Keratinocyte (primary cell): ENCODE data around the gene COX4I1. TPM values are rescaled to one million over a fixed set of nuclear protein-coding genes. Genes with fewer than 3 reads are reported as not detected.

Source experiments
- DNase-seq: peaks from one replicate; pipeline ENCODE4 v3.0.0-alpha.2; 2011; ENCODE audit warnings: low read depth, missing footprints, low spot score
- FAIRE-seq: peaks from 2 replicates; lab custom pipeline; 2011; peaks lifted over from hg19 to GRCh38; lab: Jason Lieb, UNC
- H2AFZ ChIP-seq: 2 replicates; pipeline ENCODE4 v1.6.0; 2012; ENCODE audit warnings: low read length, control low read depth, inconsistent platforms; ENCODE audit not compliant: control insufficient read depth
- H3K27ac ChIP-seq: 2 replicates; pipeline ENCODE4 v1.5.1; 2011; ENCODE audit warnings: low read length; ENCODE audit not compliant: control insufficient read depth, insufficient read depth
- H3K27me3 ChIP-seq: 3 replicates; pipeline ENCODE4 v1.6.0; 2011; ENCODE audit warnings: low read length; ENCODE audit not compliant: control insufficient read depth, insufficient read depth; ENCODE audit errors: extremely low read depth
- H3K36me3 ChIP-seq, 2 experiments: 2 replicates in 1 of 2; 3 replicates in 1 of 2; pipeline ENCODE4 v1.5.1; 2011; ENCODE audit warnings: low read length in 2 of 2, mild to moderate bottlenecking in 1 of 2; ENCODE audit not compliant: control insufficient read depth in 2 of 2, insufficient read depth in 2 of 2; ENCODE audit errors: extremely low read depth in 1 of 2
- H3K4me1 ChIP-seq: 3 replicates; pipeline ENCODE4 v1.5.1; 2011; ENCODE audit warnings: low read length; ENCODE audit not compliant: control insufficient read depth, insufficient read depth; ENCODE audit errors: extremely low read depth
- H3K4me2 ChIP-seq: 3 replicates; pipeline ENCODE4 v1.6.0; 2011; ENCODE audit warnings: low read depth, low read length; ENCODE audit not compliant: control insufficient read depth, insufficient read depth; ENCODE audit errors: extremely low read depth
- H3K4me3 ChIP-seq, 3 experiments: fragments of 200-600 bp in 1 of 3; sonication (generic) in 1 of 3; 2 replicates in 2 of 3; 3 replicates in 1 of 3; pipeline ENCODE4 v1.5.1; 2011 to 2016; ENCODE audit warnings: low read length in 3 of 3, mild to moderate bottlenecking in 3 of 3, control low read depth in 2 of 3, inconsistent platforms in 1 of 3, low read depth in 1 of 3, mixed read lengths in 1 of 3, mixed run types in 1 of 3, moderate library complexity in 1 of 3; ENCODE audit not compliant: control insufficient read depth in 2 of 3, insufficient read depth in 2 of 3; ENCODE audit errors: extremely low read depth in 1 of 3
- H3K79me2 ChIP-seq: 2 replicates; pipeline ENCODE4 v1.6.0; 2012; ENCODE audit warnings: low read length; ENCODE audit not compliant: control insufficient read depth, insufficient read depth
- H3K9ac ChIP-seq: 3 replicates; pipeline ENCODE4 v1.6.0; 2011; ENCODE audit warnings: low read length; ENCODE audit not compliant: control insufficient read depth, insufficient read depth; ENCODE audit errors: extremely low read depth
- H3K9me1 ChIP-seq: 3 replicates; pipeline ENCODE4 v1.6.0; 2011; ENCODE audit warnings: low read length; ENCODE audit not compliant: control insufficient read depth, insufficient read depth; ENCODE audit errors: extremely low read depth
- H3K9me3 ChIP-seq: 2 replicates; pipeline ENCODE4 v1.5.1; 2012; ENCODE audit warnings: low read depth, low read length; ENCODE audit not compliant: control insufficient read depth
- H4K20me1 ChIP-seq: 3 replicates; pipeline ENCODE4 v1.6.0; 2011; ENCODE audit warnings: low read length; ENCODE audit not compliant: control insufficient read depth, insufficient read depth; ENCODE audit errors: extremely low read depth
- EZH2 ChIP-seq: IDR thresholded peaks from one replicate; pipeline ENCODE4 v1.6.1; 2012; ENCODE audit warnings: inconsistent platforms, mild to moderate bottlenecking, low read length, moderate library complexity
- dilution Hi-C: fragments of 300-500 bp; cut with MboI; formaldehyde crosslinking; loops from one replicate; pipeline ENCODE4 v1.7.0; 2020; ENCODE audit warnings: low sequenced_read_pairs; ENCODE audit not compliant: extremely low pct_ligation_motif_present
- polyA plus RNA-seq, 5 experiments: library from polyadenylated mRNA; depleted of rRNA in 3 of 5; stranded (reverse) in 3 of 5; stranded (forward) in 1 of 5; unstranded in 1 of 5; fragments of >200 nt; gene quantifications; 1 replicate in 1 of 5; 2 replicates in 3 of 5; 3 replicates in 1 of 5; pipeline versions ENCODE4 v1.2.1 to v1.2.3, GENCODE V29; 2011 to 2012; ENCODE audit warnings: missing spikeins in 2 of 5, low read depth in 1 of 5, low replicate concordance in 1 of 5
- TF ChIP-seq, protein P1 (sequence below), 3 experiments: IDR thresholded peaks in 1 of 3; conservative IDR thresholded peaks in 1 of 3; optimal IDR thresholded peaks in 1 of 3; 2 replicates in 2 of 3; 3 replicates in 1 of 3; pipeline versions ENCODE3 to v1.5.1; 2011; ENCODE audit warnings: low read length in 3 of 3, mild to moderate bottlenecking in 3 of 3, moderate library complexity in 2 of 3, control low read depth in 1 of 3, inconsistent platforms in 1 of 3; ENCODE audit not compliant: insufficient read depth in 2 of 3; ENCODE audit errors: extremely low read depth in 1 of 3

The COX4I1 gene
- polyA plus RNA-seq, 1 donor (not counting 4 experiments of a cell fraction or from before 2014, with no cell fraction given), result 809 TPM

DNA sequence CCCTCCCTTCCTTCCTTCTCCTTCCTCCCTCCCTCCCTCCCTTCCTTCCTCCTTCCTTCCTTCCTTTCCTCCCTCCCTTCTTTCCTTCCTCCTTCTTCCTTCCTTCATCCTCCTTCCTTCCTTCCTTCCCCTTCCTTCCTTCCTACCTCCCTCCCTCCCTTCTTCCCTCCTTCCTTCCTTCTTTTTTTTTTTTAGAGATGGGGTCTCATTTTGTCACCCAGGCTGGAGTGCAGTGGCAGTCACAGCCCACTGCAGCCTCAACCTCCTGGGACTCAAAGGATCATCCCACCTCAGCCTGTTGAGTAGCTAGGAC, 44.6 kb downstream of the COX4I1 start:
- no peak overlapping the region for H3K4me3 ChIP-seq
- H3K4me1 ChIP-seq, result no peaks in the 10 kb centered on the region
- no peaks in the 10 kb centered on the region for H4K20me1 ChIP-seq
- FAIRE-seq (no peak), DNase-seq (no peak)
- H3K79me2 ChIP-seq, result no peaks in the 10 kb centered on the region
- no peak overlapping the region for H2AFZ ChIP-seq
- H3K9ac ChIP-seq, result no peak overlapping the region
- H3K9me3 ChIP-seq, result no peaks in the 10 kb centered on the region
- no peaks in the 10 kb centered on the region for H3K36me3 ChIP-seq
- peaks cover 3% of the 10 kb centered on the region for H3K27me3 ChIP-seq
- H3K4me2 ChIP-seq, result no peak overlapping the region
- TF ChIP-seq EZH2, result no peak
- TF ChIP-seq, protein P1, sequence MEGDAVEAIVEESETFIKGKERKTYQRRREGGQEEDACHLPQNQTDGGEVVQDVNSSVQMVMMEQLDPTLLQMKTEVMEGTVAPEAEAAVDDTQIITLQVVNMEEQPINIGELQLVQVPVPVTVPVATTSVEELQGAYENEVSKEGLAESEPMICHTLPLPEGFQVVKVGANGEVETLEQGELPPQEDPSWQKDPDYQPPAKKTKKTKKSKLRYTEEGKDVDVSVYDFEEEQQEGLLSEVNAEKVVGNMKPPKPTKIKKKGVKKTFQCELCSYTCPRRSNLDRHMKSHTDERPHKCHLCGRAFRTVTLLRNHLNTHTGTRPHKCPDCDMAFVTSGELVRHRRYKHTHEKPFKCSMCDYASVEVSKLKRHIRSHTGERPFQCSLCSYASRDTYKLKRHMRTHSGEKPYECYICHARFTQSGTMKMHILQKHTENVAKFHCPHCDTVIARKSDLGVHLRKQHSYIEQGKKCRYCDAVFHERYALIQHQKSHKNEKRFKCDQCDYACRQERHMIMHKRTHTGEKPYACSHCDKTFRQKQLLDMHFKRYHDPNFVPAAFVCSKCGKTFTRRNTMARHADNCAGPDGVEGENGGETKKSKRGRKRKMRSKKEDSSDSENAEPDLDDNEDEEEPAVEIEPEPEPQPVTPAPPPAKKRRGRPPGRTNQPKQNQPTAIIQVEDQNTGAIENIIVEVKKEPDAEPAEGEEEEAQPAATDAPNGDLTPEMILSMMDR (optimal IDR thresholded peaks at IDR 0.05 in 1 of 3, IDR thresholded peaks at IDR 0.05 in 1 of 3, conservative IDR thresholded peaks at IDR 0.05 in 1 of 3; ENCODE audit: extremely low read depth in 1 of 3, insufficient read depth in 2 of 3, low read length in 3 of 3), result no peak
- dilution Hi-C loops, result no loop called here
- no peaks in the 10 kb centered on the region for H3K9me1 ChIP-seq
- H3K27ac ChIP-seq, result no peak overlapping the region

- no peak overlapping the region for H3K4me3 ChIP-seq
- dilution Hi-C loops, result no loop called here
- H3K36me3 ChIP-seq, result no peaks in the 10 kb centered on the region
- peaks cover 3% of the 10 kb centered on the region for H3K27me3 ChIP-seq
- H3K4me2 ChIP-seq, result no peak overlapping the region
- FAIRE-seq (no peak), DNase-seq (no peak)
- H3K9me3 ChIP-seq, result no peaks in the 10 kb centered on the region
- H3K9ac ChIP-seq, result no peak overlapping the region
- H3K4me1 ChIP-seq, result no peaks in the 10 kb centered on the region
- H3K27ac ChIP-seq, result no peak overlapping the region
- TF ChIP-seq, protein P1 (optimal IDR thresholded peaks at IDR 0.05 in 1 of 3, IDR thresholded peaks at IDR 0.05 in 1 of 3, conservative IDR thresholded peaks at IDR 0.05 in 1 of 3; ENCODE audit: extremely low read depth in 1 of 3, insufficient read depth in 2 of 3, low read length in 3 of 3), result no peak
- no peak for TF ChIP-seq EZH2
- H3K9me1 ChIP-seq, result no peaks in the 10 kb centered on the region
- H3K79me2 ChIP-seq, result no peaks in the 10 kb centered on the region
- H2AFZ ChIP-seq, result no peak overlapping the region
- H4K20me1 ChIP-seq, result no peaks in the 10 kb centered on the region
These were observed 45.3 kb downstream of the COX4I1 start for GRCh38 chr16:85844786-85845185.
